ENCODE results near the gene MAGI2. TPM values are rescaled to one million over a fixed set of nuclear protein-coding genes. Genes with fewer than 3 reads are reported as not detected.

Gene MAGI2
- total RNA-seq, 1 donor from 2014 or later = 0.38 TPM

DNA sequence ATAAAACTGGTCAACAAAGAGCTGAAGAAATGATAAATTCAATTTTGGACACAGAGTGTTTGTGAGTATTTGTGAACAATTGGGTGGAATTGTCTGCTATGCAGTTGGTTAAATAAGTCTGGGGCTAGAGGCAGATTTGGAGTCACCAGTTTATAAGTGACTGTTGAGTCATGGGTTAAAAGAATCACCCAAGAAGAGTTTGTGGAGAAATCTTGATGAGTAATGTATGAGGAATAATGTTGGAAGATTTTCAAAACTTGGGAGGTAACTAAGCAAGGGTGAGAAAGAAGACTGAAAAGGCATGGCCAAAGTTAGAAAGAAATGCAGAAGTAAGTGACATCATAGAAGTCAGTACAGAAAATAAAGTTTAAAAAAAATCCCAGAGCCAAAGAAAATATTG, 750.7 kb downstream of the MAGI2 start:
- Mint-ChIP-seq H3K36me3 (ENCODE audit: low read depth) (no peaks in the 10 kb centered on the region), H3K4me1 (no peaks in the 10 kb centered on the region), H3K4me3 (no peak overlapping the region), H3K27ac (no peak overlapping the region), H3K9me3 (peaks cover 3% of the 10 kb centered on the region), H3K27me3 (no peaks in the 10 kb centered on the region)
- intact Hi-C loops (cut with micrococcal nuclease) = no loop called here
- no peak for ATAC-seq (ENCODE audit: low read depth)
- ChIA-PET POLR2A (no interaction called here), CTCF (no interaction called here)
- TF ChIP-seq, protein P1, sequence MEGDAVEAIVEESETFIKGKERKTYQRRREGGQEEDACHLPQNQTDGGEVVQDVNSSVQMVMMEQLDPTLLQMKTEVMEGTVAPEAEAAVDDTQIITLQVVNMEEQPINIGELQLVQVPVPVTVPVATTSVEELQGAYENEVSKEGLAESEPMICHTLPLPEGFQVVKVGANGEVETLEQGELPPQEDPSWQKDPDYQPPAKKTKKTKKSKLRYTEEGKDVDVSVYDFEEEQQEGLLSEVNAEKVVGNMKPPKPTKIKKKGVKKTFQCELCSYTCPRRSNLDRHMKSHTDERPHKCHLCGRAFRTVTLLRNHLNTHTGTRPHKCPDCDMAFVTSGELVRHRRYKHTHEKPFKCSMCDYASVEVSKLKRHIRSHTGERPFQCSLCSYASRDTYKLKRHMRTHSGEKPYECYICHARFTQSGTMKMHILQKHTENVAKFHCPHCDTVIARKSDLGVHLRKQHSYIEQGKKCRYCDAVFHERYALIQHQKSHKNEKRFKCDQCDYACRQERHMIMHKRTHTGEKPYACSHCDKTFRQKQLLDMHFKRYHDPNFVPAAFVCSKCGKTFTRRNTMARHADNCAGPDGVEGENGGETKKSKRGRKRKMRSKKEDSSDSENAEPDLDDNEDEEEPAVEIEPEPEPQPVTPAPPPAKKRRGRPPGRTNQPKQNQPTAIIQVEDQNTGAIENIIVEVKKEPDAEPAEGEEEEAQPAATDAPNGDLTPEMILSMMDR (IDR thresholded peaks at IDR 0.05) = no peak
- no peak for DNase-seq

DNA sequence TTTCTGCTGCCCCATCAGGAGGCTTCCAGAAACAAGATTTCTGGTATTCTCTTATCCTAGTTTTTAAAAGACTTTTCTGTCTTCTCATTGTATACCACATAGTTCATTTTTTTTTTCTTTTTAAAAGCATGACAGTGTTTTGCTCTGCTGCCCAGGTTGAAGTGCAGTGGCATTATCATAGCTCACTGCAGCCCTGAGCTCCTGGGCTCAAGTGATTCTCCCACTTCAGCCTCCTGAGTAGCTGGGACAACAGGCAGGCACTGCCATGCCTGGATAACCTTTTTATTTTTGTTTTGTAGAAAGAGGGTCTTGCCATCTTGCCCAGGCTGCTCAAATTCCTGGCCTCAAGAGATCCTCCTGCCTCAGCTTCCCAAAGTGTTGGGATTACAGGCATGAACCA, 757.6 kb downstream of the MAGI2 start:
- no peak for DNase-seq
- intact Hi-C loops (cut with micrococcal nuclease) = no loop called here
- H3K9me3 Mint-ChIP-seq = no peaks in the 10 kb centered on the region
- no peak overlapping the region for H3K4me3 Mint-ChIP-seq
- TF ChIP-seq, protein P1 (IDR thresholded peaks at IDR 0.05) = no peak
- no peaks in the 10 kb centered on the region for H3K36me3 Mint-ChIP-seq (ENCODE audit: low read depth)
- no peak overlapping the region for H3K27ac Mint-ChIP-seq
- H3K27me3 Mint-ChIP-seq = no peaks in the 10 kb centered on the region
- CTCF ChIA-PET = interaction anchor here (1.3 kb wide), 1 partner anchor 10 kb away, joined by 3 read pairs; no protein-coding TSS in a partner anchor
- no peak for ATAC-seq (ENCODE audit: low read depth)
- no peaks in the 10 kb centered on the region for H3K4me1 Mint-ChIP-seq
- POLR2A ChIA-PET = no interaction called here

DNA sequence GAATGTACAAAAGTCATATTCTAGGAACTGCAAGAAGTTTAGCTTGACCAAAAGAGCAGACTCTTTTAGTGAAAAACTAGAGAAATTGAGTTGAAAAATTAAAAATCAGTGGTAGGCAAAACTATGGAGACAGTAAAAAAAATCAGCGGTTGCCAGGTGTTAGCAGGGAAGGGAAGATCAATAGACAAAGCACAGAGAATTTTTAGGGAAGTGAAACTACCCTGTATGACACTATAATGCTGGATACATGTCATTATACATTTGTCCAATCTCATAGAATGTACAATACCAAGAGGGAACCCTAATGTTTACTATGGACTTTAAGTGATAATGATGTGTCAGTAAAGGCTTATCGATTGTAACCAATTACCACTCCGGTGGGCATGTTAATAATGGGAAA, 761.9 kb downstream of the MAGI2 start:
- Mint-ChIP-seq H3K27ac (no peak overlapping the region), H3K27me3 (no peaks in the 10 kb centered on the region), H3K4me3 (no peak overlapping the region), H3K36me3 (ENCODE audit: low read depth) (no peaks in the 10 kb centered on the region), H3K9me3 (no peaks in the 10 kb centered on the region), H3K4me1 (no peaks in the 10 kb centered on the region)
- DNase-seq (no peak), ATAC-seq (ENCODE audit: low read depth) (no peak)
- CTCF ChIA-PET = no interaction called here
- intact Hi-C loops (cut with micrococcal nuclease) = no loop called here
- POLR2A ChIA-PET = no interaction called here
- TF ChIP-seq, protein P1 (IDR thresholded peaks at IDR 0.05) = no peak

DNA sequence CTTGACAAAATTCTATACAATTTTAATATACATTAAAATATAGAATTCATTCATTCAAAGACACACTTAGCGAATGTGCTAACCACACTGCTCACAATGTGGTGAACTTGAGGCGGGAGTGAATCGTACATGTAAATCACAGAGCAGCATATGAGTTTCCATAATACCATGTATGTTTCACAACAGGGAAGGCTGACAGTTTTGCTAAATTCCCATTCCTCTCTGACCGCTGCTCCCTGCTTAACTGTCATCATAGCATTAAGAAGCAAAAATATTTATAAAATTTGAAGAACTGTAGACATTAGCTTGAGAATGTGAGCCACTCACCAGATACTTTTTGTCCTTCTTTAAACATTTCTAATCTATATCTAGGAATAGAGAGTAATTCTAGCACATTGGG, 763.3 kb downstream of the MAGI2 start:
- CTCF ChIA-PET = interaction anchor here (0.9 kb wide), 1 partner anchor 26 kb away, joined by 3 read pairs; no protein-coding TSS in a partner anchor
- H3K27me3 Mint-ChIP-seq = no peaks in the 10 kb centered on the region
- H3K36me3 Mint-ChIP-seq (ENCODE audit: low read depth) = no peaks in the 10 kb centered on the region
- POLR2A ChIA-PET = no interaction called here
- DNase-seq (no peak), ATAC-seq (ENCODE audit: low read depth) (no peak)
- H3K4me3 Mint-ChIP-seq = no peak overlapping the region
- H3K27ac Mint-ChIP-seq = no peak overlapping the region
- intact Hi-C loops (cut with micrococcal nuclease) = no loop called here
- no peaks in the 10 kb centered on the region for H3K4me1 Mint-ChIP-seq
- TF ChIP-seq, protein P1 (IDR thresholded peaks at IDR 0.05) = no peak
- no peaks in the 10 kb centered on the region for H3K9me3 Mint-ChIP-seq

DNA sequence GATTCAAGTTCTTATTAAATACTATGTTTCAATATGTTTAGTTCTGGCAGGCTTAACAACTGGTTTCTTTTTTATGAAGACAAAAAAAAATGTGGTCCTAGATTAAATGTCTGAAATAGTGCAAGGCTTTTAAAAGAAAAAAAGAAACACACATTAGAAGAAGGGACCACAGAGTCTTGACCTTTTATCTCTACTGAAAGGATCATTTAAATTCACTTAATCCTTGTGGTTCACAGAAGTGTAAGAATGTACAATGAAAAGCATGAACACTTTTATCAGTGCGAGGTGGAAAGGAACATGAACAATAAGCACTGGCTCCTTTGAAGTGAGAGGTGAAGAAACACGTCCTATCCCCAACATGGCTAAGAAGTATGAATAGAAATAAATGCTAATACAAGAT, 765.1 kb downstream of the MAGI2 start:
- no peaks in the 10 kb centered on the region for H3K27me3 Mint-ChIP-seq
- no peak for DNase-seq
- H3K4me3 Mint-ChIP-seq = no peak overlapping the region
- POLR2A ChIA-PET = no interaction called here
- no peaks in the 10 kb centered on the region for H3K4me1 Mint-ChIP-seq
- intact Hi-C loops (cut with micrococcal nuclease) = no loop called here
- TF ChIP-seq, protein P1 (IDR thresholded peaks at IDR 0.05) = no peak
- ATAC-seq (ENCODE audit: low read depth) = no peak
- no peak overlapping the region for H3K27ac Mint-ChIP-seq
- H3K36me3 Mint-ChIP-seq (ENCODE audit: low read depth) = no peaks in the 10 kb centered on the region
- H3K9me3 Mint-ChIP-seq = no peaks in the 10 kb centered on the region
- CTCF ChIA-PET = no interaction called here

All from activated B cell treated with CpG ODN at 0.5 μM for 24 hours (primary cell).